ENCODE results near the gene SEMA3G.

The SEMA3G gene

DNA sequence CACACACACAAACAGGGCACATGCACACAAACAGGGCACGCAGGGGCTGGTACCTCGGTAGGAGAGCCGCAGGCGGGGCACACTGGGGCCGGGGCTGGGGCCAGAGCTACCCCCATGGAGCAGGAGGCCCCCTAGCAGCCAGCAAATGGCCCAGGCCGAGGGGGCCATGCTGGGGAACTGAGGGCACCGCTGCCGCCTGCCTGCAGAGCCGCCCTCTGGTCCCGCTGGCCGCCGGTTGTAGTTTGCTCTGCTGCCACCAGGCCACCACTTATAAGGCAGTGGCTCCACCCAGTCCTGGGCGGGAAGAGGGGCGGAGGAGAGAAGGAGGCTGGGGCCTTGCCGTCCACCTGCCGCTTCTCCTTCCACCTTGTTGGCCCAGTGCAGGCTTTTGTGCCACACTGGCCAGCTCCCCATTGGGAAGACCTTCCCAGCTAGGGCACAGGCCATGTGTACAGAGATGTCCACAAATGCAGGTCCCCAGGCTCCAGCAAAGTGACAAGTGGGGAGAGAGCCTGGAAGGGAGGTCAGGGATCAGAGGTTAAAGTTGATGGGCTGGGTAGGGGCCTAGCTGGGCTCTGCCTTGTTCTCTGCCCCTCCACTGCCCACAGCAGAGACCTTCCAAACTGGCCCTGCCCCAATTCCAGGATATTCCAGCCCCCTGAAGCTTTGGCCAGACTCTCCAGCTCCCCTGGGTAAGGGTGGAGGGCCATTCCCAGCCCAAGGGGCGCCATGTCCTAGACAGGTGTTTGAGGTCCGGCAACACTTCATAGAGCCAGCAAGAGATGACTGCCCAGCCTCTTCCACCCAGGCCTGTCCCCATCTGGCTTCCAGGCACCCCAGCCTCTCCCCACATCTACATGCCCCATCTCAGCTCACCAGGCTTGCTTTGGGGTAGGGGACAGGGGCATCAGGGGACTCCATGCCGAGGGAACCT, at the start of gene SEMA3G:
SEMA3G (minus strand) TSS at position 244 of the 934 bp plus-strand sequence; CDS start at position 168, 76 bp downstream.
- peak; percentile 20 for DNase-seq

- DNase-seq: no peak
Observed at GRCh38 chr3:52494445-52494844, 49.5 kb upstream of the SEMA3G start.

DNA sequence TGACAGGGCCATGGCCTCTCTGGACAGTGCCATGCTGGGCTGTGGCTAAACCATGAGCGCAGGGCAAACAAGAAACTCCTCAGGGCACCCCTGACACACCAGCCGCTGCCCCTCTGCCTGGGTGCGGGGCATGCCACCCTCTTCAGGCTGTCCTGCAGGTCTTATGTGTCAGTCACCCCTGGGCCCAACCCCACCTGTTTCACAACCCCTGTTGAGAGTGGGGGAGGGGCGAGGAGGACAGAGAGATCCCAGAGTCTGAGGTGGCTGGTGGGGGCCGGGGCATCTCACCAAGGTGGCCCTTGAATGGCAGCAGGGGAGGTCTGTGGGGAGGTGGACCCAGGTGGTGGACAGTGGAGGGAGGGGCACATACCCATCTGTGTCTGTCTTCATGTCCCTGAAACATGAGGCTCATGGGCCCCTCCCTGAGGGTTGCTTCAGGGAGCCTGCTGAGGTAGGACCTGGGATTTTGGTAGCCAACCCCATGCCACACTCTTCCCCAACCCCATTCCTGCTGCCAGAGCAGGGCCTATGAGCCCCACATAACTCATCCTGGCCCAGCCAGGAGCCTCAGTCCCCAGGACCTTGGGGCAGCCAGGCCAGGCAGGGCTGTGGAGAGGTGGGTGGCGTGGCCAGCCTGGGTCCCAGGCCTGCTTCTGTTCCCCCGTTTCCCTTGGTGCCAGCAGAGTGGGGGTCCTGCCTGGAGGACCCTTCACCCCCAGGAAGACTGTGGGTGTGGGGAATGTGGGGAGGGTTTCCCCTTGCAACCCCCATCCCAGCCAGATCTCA, 48.5 kb upstream of the SEMA3G start:
- DNase-seq: no peak

GRCh38 chr3:52492059-52492458, 47.2 kb upstream of the SEMA3G start:
- DNase-seq: no peak

DNA sequence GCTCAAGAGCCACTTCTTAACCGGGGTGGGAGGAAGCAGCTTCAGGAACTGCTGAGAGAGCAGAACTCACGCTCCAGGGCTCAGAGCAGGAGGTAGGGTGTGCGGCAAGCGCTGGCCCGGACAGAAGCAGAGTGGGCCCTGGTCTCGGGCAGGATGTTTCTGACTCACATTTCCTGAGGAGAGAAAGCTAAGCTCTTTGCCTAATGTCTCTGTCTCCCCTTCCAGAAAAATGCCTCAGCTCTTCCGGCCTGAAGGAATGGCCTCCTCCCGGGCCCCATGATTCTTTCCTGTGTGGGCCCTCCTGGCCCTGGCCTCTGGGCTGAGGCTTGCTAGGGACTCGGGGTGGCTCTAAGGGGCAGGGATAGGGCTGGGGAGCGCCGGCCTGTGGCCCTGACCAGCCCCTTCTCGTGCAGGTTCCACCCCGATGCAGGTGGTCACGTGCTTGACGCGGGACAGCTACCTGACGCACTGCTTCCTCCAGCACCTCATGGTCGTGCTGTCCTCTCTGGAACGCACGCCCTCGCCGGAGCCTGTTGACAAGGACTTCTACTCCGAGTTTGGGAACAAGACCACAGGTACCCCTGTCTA, 46.1 kb upstream of the SEMA3G start:
- no peak for DNase-seq

- DNase-seq: no peak
Observed at GRCh38 chr3:52490035-52490938, 45.4 kb upstream of the SEMA3G start.

DNA sequence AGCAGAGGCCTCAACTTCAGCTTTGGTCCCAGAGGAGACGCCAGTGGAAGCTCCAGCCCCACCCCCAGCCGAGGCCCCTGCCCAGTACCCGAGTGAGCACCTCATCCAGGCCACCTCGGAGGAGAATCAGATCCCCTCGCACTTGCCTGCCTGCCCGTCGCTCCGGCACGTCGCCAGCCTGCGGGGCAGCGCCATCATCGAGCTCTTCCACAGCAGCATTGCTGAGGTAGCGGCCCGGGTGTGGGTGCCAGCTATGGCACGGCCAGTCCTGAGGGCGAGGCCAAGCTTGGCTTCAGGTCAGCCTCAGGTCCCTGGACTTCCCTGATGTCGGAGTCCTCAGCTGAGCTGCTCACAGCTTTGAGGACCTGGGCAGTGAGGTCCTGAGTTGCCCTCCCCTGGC, 44.5 kb upstream of the SEMA3G start:
- no peak for DNase-seq

GRCh38 chr3:52488746-52489145, 43.8 kb upstream of the SEMA3G start:
- no peak for DNase-seq

DNA sequence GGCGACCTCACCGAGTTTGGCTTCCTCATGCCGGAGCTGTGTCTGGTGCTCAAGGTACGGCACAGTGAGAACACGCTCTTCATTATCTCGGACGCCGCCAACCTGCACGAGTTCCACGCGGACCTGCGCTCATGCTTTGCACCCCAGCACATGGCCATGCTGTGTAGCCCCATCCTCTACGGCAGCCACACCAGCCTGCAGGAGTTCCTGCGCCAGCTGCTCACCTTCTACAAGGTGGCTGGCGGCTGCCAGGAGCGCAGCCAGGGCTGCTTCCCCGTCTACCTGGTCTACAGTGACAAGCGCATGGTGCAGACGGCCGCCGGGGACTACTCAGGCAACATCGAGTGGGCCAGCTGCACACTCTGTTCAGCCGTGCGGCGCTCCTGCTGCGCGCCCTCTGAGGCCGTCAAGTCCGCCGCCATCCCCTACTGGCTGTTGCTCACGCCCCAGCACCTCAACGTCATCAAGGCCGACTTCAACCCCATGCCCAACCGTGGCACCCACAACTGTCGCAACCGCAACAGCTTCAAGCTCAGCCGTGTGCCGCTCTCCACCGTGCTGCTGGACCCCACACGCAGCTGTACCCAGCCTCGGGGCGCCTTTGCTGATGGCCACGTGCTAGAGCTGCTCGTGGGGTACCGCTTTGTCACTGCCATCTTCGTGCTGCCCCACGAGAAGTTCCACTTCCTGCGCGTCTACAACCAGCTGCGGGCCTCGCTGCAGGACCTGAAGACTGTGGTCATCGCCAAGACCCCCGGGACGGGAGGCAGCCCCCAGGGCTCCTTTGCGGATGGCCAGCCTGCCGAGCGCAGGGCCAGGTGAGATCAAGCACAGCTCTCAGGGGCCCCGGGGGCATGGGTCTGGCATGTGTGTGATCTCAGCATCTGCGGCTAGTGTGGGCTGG, 43.1 kb upstream of the SEMA3G start:
- no peak for DNase-seq

DNA sequence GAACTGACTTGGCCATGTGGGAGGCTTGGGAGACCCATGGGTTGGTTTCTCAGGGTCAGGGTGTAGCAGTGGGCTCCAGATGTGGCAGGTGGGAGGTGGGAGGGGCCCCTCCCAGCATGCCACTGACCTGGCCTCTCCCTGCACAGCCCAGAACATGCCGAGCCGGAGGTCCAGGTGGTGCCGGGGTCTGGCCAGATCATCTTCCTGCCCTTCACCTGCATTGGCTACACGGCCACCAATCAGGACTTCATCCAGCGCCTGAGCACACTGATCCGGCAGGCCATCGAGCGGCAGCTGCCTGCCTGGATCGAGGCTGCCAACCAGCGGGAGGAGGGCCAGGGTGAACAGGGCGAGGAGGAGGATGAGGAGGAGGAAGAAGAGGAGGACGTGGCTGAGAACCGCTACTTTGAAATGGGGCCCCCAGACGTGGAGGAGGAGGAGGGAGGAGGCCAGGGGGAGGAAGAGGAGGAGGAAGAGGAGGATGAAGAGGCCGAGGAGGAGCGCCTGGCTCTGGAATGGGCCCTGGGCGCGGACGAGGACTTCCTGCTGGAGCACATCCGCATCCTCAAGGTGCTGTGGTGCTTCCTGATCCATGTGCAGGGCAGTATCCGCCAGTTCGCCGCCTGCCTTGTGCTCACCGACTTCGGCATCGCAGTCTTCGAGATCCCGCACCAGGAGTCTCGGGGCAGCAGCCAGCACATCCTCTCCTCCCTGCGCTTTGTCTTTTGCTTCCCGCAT, 42.3 kb upstream of the SEMA3G start:
- no peak for DNase-seq

GRCh38 chr3:52484680-52485461, 40.0 kb upstream of the SEMA3G start:
- no peak for DNase-seq

DNA sequence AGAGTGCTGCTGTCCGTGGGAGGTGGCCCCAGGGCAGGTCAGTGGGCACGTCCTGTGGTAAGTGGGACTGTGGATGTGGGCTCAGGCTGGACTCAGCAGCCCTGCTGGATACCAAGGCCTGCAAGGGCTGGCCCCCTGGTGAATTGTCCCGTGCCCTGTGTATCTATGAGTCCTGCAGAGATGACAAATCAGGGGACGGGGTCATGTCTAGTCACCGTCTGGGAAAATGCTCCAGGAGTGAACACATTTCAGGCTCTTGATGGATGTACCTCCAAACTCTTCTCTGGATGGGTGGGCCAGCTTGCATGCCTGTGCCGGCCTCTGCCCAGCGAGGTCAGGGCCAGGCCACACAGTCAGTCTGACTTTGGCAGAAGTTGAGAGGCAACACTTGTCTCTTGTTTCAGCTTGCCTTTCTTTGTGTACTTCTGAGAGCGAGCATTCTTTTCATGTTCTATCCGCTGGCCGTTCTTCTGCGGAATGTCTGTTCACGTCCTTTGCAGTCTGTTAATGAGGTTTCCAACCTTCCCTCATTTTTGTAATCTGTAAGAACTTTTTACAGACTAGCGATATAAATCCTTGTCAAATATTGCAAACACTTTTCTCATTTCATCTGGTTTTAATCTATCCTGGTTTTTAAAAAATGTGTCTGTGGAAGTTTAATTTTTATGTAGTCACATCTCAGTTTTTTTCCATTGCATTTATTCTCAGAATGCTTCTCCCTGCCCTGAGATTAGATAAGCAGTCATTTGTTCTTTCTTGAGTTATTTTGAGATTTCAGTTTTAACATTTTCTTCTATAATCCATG, 38.9 kb upstream of the SEMA3G start:
- DNase-seq: no peak

DNA sequence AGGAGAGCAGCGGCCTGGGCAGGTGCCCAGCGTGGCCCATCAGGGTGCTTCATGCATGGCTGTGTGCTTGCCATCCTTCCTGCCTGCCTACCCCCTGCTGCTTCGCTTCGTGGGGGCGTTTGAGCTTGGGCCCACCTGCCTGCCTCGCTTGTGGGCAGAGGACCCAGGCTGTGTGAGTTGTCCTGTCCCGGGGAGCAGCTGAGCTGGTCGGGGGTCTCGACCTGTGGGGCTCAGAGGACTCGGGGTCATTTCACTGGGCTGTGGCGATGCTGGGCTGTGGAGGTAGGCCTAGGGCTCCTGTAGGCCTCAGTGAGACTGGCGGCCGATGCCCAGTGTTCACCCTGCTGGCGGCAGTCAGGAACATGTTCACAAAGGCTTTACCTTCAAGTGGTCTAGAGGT, 38.2 kb upstream of the SEMA3G start:
- no peak for DNase-seq

GRCh38 chr3:52481819-52482521, 37.1 kb upstream of the SEMA3G start:
- DNase-seq: no peak

DNA sequence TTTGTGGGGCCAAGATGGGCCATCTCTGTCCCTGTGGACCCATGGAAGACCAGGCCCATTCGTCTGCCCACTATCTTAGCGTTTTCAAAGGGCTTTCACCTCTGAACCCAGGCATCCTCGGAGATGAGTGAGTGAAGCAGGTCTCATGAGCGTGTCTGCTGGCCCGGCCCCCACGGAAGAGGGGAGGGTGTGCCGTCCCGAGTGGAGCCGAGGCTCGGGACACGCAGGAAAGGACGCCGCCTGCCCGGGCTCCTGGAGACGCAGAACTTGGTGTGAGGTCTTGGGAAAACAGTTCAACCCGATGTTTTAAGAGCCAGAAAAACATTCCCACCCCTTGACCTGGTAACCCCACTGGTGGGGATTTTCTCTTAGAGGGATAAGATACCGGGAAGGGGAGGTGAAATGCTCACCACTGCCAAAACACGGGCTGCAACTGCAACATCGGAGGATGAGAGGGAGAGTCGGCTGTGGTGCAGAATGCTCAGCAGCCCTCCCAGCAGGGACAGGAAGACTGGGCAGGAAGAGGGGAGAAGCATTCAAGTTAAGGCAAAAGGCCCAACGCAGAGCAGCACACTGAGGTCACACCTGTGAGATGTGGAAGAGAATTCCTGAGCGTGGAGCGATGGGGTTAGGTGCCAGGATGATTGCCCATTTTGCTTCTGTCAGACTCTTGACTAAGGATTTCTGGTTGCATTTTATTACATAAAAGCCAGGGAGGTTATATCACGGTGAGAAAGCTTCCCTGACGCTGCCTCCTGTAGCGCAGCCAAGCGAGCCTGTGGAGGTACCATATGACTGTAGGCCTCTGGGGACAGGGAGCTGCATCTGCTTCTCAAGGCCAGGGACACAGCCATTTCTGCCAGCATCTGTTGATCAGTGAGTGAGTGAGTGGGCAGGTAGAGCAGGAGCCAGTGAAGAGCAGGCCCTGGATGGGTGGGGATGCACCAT, 36.1 kb upstream of the SEMA3G start:
- DNase-seq: no peak

GRCh38 chr3:52479877-52480575, 35.1 kb upstream of the SEMA3G start:
- DNase-seq: no peak

All from GOT3 (cell line).